ENCODE measurements around the gene OPN1SW. TPM values are rescaled to one million over a fixed set of nuclear protein-coding genes. Genes with fewer than 3 reads are reported as not detected.

OPN1SW gene
- polyA plus RNA-seq, 1 experiment: not detected

GRCh38 chr7:128757203-128757602 is 18.4 kb downstream of the OPN1SW start:
- H3K27ac ChIP-seq (ENCODE audit: low read depth, low read length): no peak overlapping the region
- H3K27me3 ChIP-seq (ENCODE audit: control insufficient read depth, insufficient read depth, low read length): no peaks in the 10 kb centered on the region
- POLR2A ChIA-PET: interaction anchor here (0.5 to 6.5 kb wide), 3 partner anchors 18 to 527 kb away, joined by 3 to 42 read pairs (median 7); partner anchors contain the start of gene CALU
- H3K9me3 ChIP-seq (ENCODE audit: control insufficient read depth, insufficient read depth, low read length): no peaks in the 10 kb centered on the region
- CTCF ChIA-PET: no interaction called here
- H3K4me3 ChIP-seq (ENCODE audit: low read depth, low read length): no peak overlapping the region
- no peak for DNase-seq (ENCODE audit: low read depth, low spot score)
- TF ChIP-seq CTCF (IDR thresholded peaks at IDR 0.05; ENCODE audit: low read depth, low read length): no peak

GRCh38 chr7:128755819-128756476 is 19.6 kb downstream of the OPN1SW start:
- no peak for TF ChIP-seq CTCF (IDR thresholded peaks at IDR 0.05; ENCODE audit: low read depth, low read length)
- H3K4me3 ChIP-seq (ENCODE audit: low read depth, low read length): no peak overlapping the region
- CTCF ChIA-PET: no interaction called here
- H3K9me3 ChIP-seq (ENCODE audit: control insufficient read depth, insufficient read depth, low read length): no peaks in the 10 kb centered on the region
- DNase-seq (ENCODE audit: low read depth, low spot score): peak; percentile 86
- peak overlapping the region; percentile 75 for H3K27ac ChIP-seq (ENCODE audit: low read depth, low read length)
- no peaks in the 10 kb centered on the region for H3K27me3 ChIP-seq (ENCODE audit: control insufficient read depth, insufficient read depth, low read length)
- POLR2A ChIA-PET: interaction anchor here (1.1 to 6.5 kb wide), 4 partner anchors 8 to 77 kb away, joined by 3 to 42 read pairs (median 4); partner anchors contain the start of gene CALU

- H3K4me3 ChIP-seq (ENCODE audit: low read depth, low read length): no peak overlapping the region
- CTCF ChIA-PET: interaction anchor here (0.6 to 1.1 kb wide), 2 partner anchors 15 to 217 kb away, joined by 4 to 6 read pairs; no protein-coding TSS in a partner anchor
Observed at GRCh38 chr7:128755075-128755818, 20.3 kb downstream of the OPN1SW start.

GRCh38 chr7:128752251-128752650 is 23.3 kb downstream of the OPN1SW start:
- no peak overlapping the region for H3K27ac ChIP-seq (ENCODE audit: low read depth, low read length)
- no peaks in the 10 kb centered on the region for H3K9me3 ChIP-seq (ENCODE audit: control insufficient read depth, insufficient read depth, low read length)
- H3K4me3 ChIP-seq (ENCODE audit: low read depth, low read length): no peak overlapping the region
- TF ChIP-seq CTCF (IDR thresholded peaks at IDR 0.05; ENCODE audit: low read depth, low read length): no peak
- POLR2A ChIA-PET: interaction anchor here (0.7 to 6.5 kb wide), 2 partner anchors 13 to 110 kb away, joined by 3 to 42 read pairs; partner anchors contain the start of genes ATP6V1F and CALU
- DNase-seq (ENCODE audit: low read depth, low spot score): no peak
- H3K27me3 ChIP-seq (ENCODE audit: control insufficient read depth, insufficient read depth, low read length): no peaks in the 10 kb centered on the region
- CTCF ChIA-PET: no interaction called here

More at GRCh38 chr7:128755075-128755818, 20.3 kb downstream of the OPN1SW start:
- TF ChIP-seq CTCF (IDR thresholded peaks at IDR 0.05; ENCODE audit: low read depth, low read length): no peak
- peak overlapping the region; percentile 75 for H3K27ac ChIP-seq (ENCODE audit: low read depth, low read length)
- no peaks in the 10 kb centered on the region for H3K9me3 ChIP-seq (ENCODE audit: control insufficient read depth, insufficient read depth, low read length)
- POLR2A ChIA-PET: interaction anchor here (0.7 to 6.5 kb wide), 4 partner anchors 12 to 188 kb away, joined by 3 to 42 read pairs (median 4); partner anchors contain the start of gene CALU
- no peaks in the 10 kb centered on the region for H3K27me3 ChIP-seq (ENCODE audit: control insufficient read depth, insufficient read depth, low read length)
- no peak for DNase-seq (ENCODE audit: low read depth, low spot score)

Data from AG04450 (cell line).